NCI-H2171 (cell line): Measurements from ENCODE around the gene NEU4.
"Not testable (repeated sequence)": the region's sequence is repeated elsewhere in the genome, so short reads cannot be mapped to it uniquely, and the experiment has no call there.

ENCODE experiments used
- DNase-seq: peaks from one replicate; lab custom pipeline; 2025; lab: John Stamatoyannopoulos, UW

Gene NEU4

GRCh38 chr2:241799522-241800197, 9.3 kb upstream of the NEU4 start:
- no peak for DNase-seq

GRCh38 chr2:241800198-241800903, 8.6 kb upstream of the NEU4 start:
- not testable (repeated sequence) for DNase-seq

- DNase-seq = no peak
These were observed 7.2 kb upstream of the NEU4 start for GRCh38 chr2:241801611-241802420.

- no peak for DNase-seq
These were observed 6.3 kb upstream of the NEU4 start for GRCh38 chr2:241802421-241803318.

- peak; percentile 45 for DNase-seq
These were observed 5.3 kb upstream of the NEU4 start for GRCh38 chr2:241803387-241804325.

- DNase-seq = no peak
These were observed 4.4 kb upstream of the NEU4 start for GRCh38 chr2:241804326-241805229.

- not testable (repeated sequence) for DNase-seq
These were observed 2.8 kb upstream of the NEU4 start for GRCh38 chr2:241806217-241806616.

GRCh38 chr2:241808051-241808720, 807 bp upstream of the NEU4 start:
- no peak for DNase-seq

- DNase-seq = no peak
These were observed 652 bp downstream of the NEU4 start for GRCh38 chr2:241809383-241810306.

GRCh38 chr2:241810307-241811200, 1.6 kb downstream of the NEU4 start:
- DNase-seq = no peak

- DNase-seq = no peak
These were observed 2.4 kb downstream of the NEU4 start for GRCh38 chr2:241811201-241811951.

GRCh38 chr2:241811952-241812729, 3.1 kb downstream of the NEU4 start:
- no peak for DNase-seq

GRCh38 chr2:241812730-241813643, 4.0 kb downstream of the NEU4 start:
- no peak for DNase-seq
